B cell (primary cell): ENCODE results near the gene PHF21B. TPM values are rescaled to one million over a fixed set of nuclear protein-coding genes. Genes with fewer than 3 reads are reported as not detected.

ENCODE experiments used
- ATAC-seq: fragments of 200-7000 bp; cut with Tn5 transposase; one replicate; pipeline ENCODE4 v1.10.0; 2021; ENCODE audit warnings: low read depth, mild to moderate bottlenecking, moderate number of reproducible peaks, moderate library complexity
- CTCF ChIA-PET: fragments of 350-600 bp; sonication (Branson Sonifier 250); formaldehyde crosslinking; loops from one replicate; lab custom pipeline; 2021; ENCODE audit warnings: antibody characterized with exemption, inconsistent platforms; lab: Charles Lee
- POLR2A ChIA-PET: fragments of 350-600 bp; sonication (Branson Sonifier 250); formaldehyde crosslinking; loops from one replicate; lab custom pipeline; 2021; ENCODE audit warnings: antibody characterized with exemption; lab: Charles Lee
- DNase-seq: peaks from one replicate; pipeline ENCODE4 v3.0.0; 2013
- H2AFZ ChIP-seq: 2 replicates; pipeline ENCODE4 v1.6.1; 2012; ENCODE audit warnings: mild to moderate bottlenecking, low read depth, low read length; ENCODE audit not compliant: insufficient read depth, poor library complexity, severe bottlenecking
- H3K27ac ChIP-seq, 2 donors: 1 replicate in 1 of 2; 2 replicates in 1 of 2; pipeline ENCODE4 v1.5.1; 2012 to 2013; ENCODE audit warnings: low read length in 2 of 2, mild to moderate bottlenecking in 2 of 2, moderate library complexity in 1 of 2
- H3K27me3 ChIP-seq, 4 experiments: fragments of 200-600 bp in 1 of 4; sonication (generic) in 1 of 4; replicated peaks in 1 of 4; 1 replicate in 2 of 4; 2 replicates in 2 of 4; pipeline versions ENCODE4 v1.6.1 to v1.7.0; 2013 to 2016; ENCODE audit warnings: low read length in 3 of 4, mild to moderate bottlenecking in 2 of 4, mixed read lengths in 1 of 4, moderate library complexity in 1 of 4; ENCODE audit not compliant: insufficient read depth in 4 of 4, control insufficient read depth in 3 of 4; ENCODE audit errors: control extremely low read depth in 1 of 4
- H3K36me3 ChIP-seq, 2 experiments: replicated peaks in 1 of 2; 1 replicate in 1 of 2; 2 replicates in 1 of 2; pipeline versions ENCODE4 v1.6.1 to v1.7.1; 2013; ENCODE audit warnings: low read length in 1 of 2; ENCODE audit not compliant: insufficient read depth in 2 of 2, control insufficient read depth in 1 of 2; ENCODE audit errors: control extremely low read depth in 1 of 2, extremely low read depth in 1 of 2
- H3K4me1 ChIP-seq, 2 donors: fragments of 200-600 bp in 1 of 2; sonication (generic) in 1 of 2; 1 replicate in 1 of 2; 2 replicates in 1 of 2; pipeline versions ENCODE4 v1.5.1 to v1.6.1; 2013 to 2017; ENCODE audit warnings: low read length in 2 of 2; ENCODE audit not compliant: control insufficient read depth in 2 of 2, insufficient read depth in 2 of 2
- H3K4me2 ChIP-seq: replicated peaks from 2 replicates; pipeline ENCODE3; 2012; ENCODE audit warnings: mild to moderate bottlenecking, low read depth, low read length; ENCODE audit not compliant: poor library complexity, severe bottlenecking
- H3K4me3 ChIP-seq, 5 experiments: fragments of 200-600 bp in 1 of 5; sonication (generic) in 1 of 5; 1 replicate in 3 of 5; 2 replicates in 2 of 5; pipeline versions ENCODE4 v1.5.1 to v1.7.0; 2011 to 2016; ENCODE audit warnings: low read length in 4 of 5, mild to moderate bottlenecking in 4 of 5, low read depth in 2 of 5, control low read depth in 1 of 5, moderate library complexity in 1 of 5; ENCODE audit not compliant: insufficient read depth in 1 of 5; ENCODE audit errors: control extremely low read depth in 1 of 5, extremely low read depth in 1 of 5
- H3K79me2 ChIP-seq: fragments of 200-600 bp; sonication (generic); one replicate; pipeline ENCODE4 v1.6.0; 2016; ENCODE audit warnings: low read length; ENCODE audit not compliant: control insufficient read depth, insufficient read depth
- H3K9ac ChIP-seq: fragments of 200-600 bp; sonication (generic); 2 replicates; pipeline ENCODE4 v1.6.1; 2017; ENCODE audit warnings: mild to moderate bottlenecking, low read length, moderate library complexity
- H3K9me3 ChIP-seq, 3 donors: one replicate each; pipeline versions ENCODE4 v1.6.1 to v1.7.1; 2013; ENCODE audit warnings: low read length in 2 of 3; ENCODE audit not compliant: control insufficient read depth in 2 of 3, insufficient read depth in 1 of 3; ENCODE audit errors: control extremely low read depth in 1 of 3
- H4K20me1 ChIP-seq: 2 replicates; pipeline ENCODE4 v1.6.0; 2012; ENCODE audit warnings: mild to moderate bottlenecking, low read length; ENCODE audit not compliant: insufficient read depth, control insufficient read depth, poor library complexity, severe bottlenecking
- H3K27ac Mint-ChIP-seq: one replicate; pipeline ENCODE4 v1.8.0; 2021; ENCODE audit warnings: mixed read lengths
- H3K27me3 Mint-ChIP-seq: one replicate; pipeline ENCODE4 v1.8.0; 2021; ENCODE audit warnings: mixed read lengths
- H3K4me1 Mint-ChIP-seq: one replicate; pipeline ENCODE4 v1.8.0; 2021; ENCODE audit warnings: mixed read lengths
- H3K4me3 Mint-ChIP-seq: one replicate; pipeline ENCODE4 v1.8.0; 2021; ENCODE audit warnings: mixed read lengths
- H3K9me3 Mint-ChIP-seq: one replicate; pipeline ENCODE4 v1.8.0; 2022; ENCODE audit warnings: mixed read lengths; ENCODE audit not compliant: insufficient read depth
- CTCF ChIP-seq: fragments of 200-600 bp; IDR thresholded peaks from one replicate; pipeline ENCODE4 v1.8.0; 2022; ENCODE audit warnings: antibody characterized with exemption, mild to moderate bottlenecking
- EZH2 ChIP-seq: IDR thresholded peaks from 2 replicates; pipeline ENCODE4 v1.6.1; 2012; ENCODE audit warnings: borderline replicate concordance, low read depth, mild to moderate bottlenecking, moderate library complexity, low read length; ENCODE audit not compliant: insufficient read depth, poor library complexity, severe bottlenecking
- WGBS: methylation state at CpG from one replicate; pipeline ENCODE4 v1.1.5; 2013; ENCODE audit warnings: missing lambda C conversion rate; ENCODE audit not compliant: insufficient coverage; 5-methylcytosine and 5-hydroxymethylcytosine counted together
- intact Hi-C: fragments of 100-400 bp; cut with micrococcal nuclease; formaldehyde crosslinking; loops from one replicate; pipeline ENCODE4 v1.10.0; 2022
- polyA plus RNA-seq: library from polyadenylated mRNA; depleted of rRNA; stranded (reverse); fragments of >200 nt; gene quantifications from 2 replicates; pipeline ENCODE4 v1.2.3, GENCODE V29; 2012
- total RNA-seq, 2 donors: library from RNA; stranded (reverse); fragments of 120-200 nt in 1 of 2; gene quantifications; 1 replicate in 1 of 2; 2 replicates in 1 of 2; pipeline versions ENCODE4 v1.2.3 to v1.2.4, GENCODE V29; 2013 to 2022

Gene PHF21B
- total and polyA plus RNA-seq, 2 donors (not counting 1 experiment from before 2014, with no cell fraction given) = not detected

GRCh38 chr22:44880610-44881290, 129.1 kb downstream of the PHF21B start:
- DNase-seq (no peak), ATAC-seq (no peak)
- no peak overlapping the region for H3K4me3 Mint-ChIP-seq
- no peak overlapping the region for H3K27ac ChIP-seq
- no peak overlapping the region for H3K4me2 ChIP-seq
- no peak overlapping the region for H2AFZ ChIP-seq
- WGBS = 90% methylated on average over 14 of the region's 19 CpGs
- no peaks in the 10 kb centered on the region for H3K4me1 ChIP-seq
- no peak overlapping the region for H3K9ac ChIP-seq
- peaks cover 0 to 22% (median 2%) of the 10 kb centered on the region in 3 donors for H3K9me3 ChIP-seq
- peaks cover 5% of the 10 kb centered on the region for H3K9me3 Mint-ChIP-seq
- H3K79me2 ChIP-seq = no peaks in the 10 kb centered on the region
- no peak overlapping the region for H3K27ac Mint-ChIP-seq
- ChIA-PET CTCF (no interaction called here), POLR2A (no interaction called here)
- no peaks in the 10 kb centered on the region for H3K27me3 Mint-ChIP-seq
- intact Hi-C loops = no loop called here
- H4K20me1 ChIP-seq = no peaks in the 10 kb centered on the region
- no peak for TF ChIP-seq EZH2
- no peak for TF ChIP-seq CTCF
- no peaks in the 10 kb centered on the region for H3K27me3 ChIP-seq
- H3K4me3 ChIP-seq = no peak overlapping the region
- H3K4me1 Mint-ChIP-seq = no peaks in the 10 kb centered on the region
- no peaks in the 10 kb centered on the region for H3K36me3 ChIP-seq

GRCh38 chr22:44879301-44879680, 130.5 kb downstream of the PHF21B start:
- Histone ChIP-seq H3K27me3 (no peaks in the 10 kb centered on the region), H3K9ac (no peak overlapping the region), H3K36me3 (no peaks in the 10 kb centered on the region), H3K27ac (no peak overlapping the region), H2AFZ (no peak overlapping the region), H3K9me3 (peaks cover 0 to 18% (median 2%) of the 10 kb centered on the region in 3 donors), H3K4me3 (no peak overlapping the region), H4K20me1 (no peaks in the 10 kb centered on the region), H3K4me1 (no peaks in the 10 kb centered on the region), H3K4me2 (no peak overlapping the region), H3K79me2 (no peaks in the 10 kb centered on the region)
- Mint-ChIP-seq H3K27me3 (no peaks in the 10 kb centered on the region), H3K27ac (no peak overlapping the region), H3K4me1 (no peaks in the 10 kb centered on the region), H3K9me3 (peaks cover 5% of the 10 kb centered on the region), H3K4me3 (no peak overlapping the region)
- ATAC-seq = no peak
- ChIA-PET CTCF (no interaction called here), POLR2A (no interaction called here)
- intact Hi-C loops = no loop called here
- WGBS = 91% methylated on average over 12 of the region's 12 CpGs
- DNase-seq = no peak
- TF ChIP-seq EZH2 (no peak), CTCF (no peak)
